GM10847 (cell line): ENCODE results near the gene SPARCL1.

Experiments used
- POLR2A ChIP-seq: IDR thresholded peaks from 2 replicates; pipeline ENCODE4 v1.6.1; 2011; ENCODE audit not compliant: insufficient read length; ENCODE audit errors: extremely low read depth

Gene SPARCL1

DNA sequence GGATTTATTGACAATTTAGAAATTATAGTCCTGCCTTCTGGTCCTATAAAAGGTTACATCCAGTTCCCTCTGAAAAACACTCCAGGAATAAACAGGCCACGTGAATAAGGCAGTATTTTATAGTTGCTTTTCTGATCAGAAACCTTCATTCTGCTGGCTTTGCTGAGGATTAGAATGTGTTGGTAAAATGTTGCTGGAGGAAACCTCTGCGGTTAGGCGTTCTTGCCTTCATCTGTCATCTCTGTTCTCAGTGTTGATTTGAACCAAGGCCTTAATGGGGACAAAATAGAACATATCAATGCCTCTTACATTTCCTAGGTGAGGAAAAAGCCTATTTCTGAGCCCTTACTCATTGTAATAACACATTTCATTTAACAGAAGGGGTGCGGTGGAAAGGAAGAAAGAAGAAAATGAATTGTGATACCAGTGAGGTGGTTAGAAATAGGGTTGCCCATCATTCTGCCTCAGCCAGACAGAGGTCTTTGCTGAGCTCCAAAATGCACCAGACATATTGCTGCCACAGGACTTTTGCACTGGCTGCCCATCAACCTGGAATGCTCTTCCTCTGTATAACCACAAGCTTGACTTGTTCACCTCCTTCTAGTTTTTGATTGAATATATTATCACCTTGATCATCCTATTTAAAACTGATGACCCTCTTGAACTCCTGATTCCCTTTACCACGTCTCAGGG is 18.0 kb upstream of the SPARCL1 start:
- TF ChIP-seq POLR2A, result no peak

DNA sequence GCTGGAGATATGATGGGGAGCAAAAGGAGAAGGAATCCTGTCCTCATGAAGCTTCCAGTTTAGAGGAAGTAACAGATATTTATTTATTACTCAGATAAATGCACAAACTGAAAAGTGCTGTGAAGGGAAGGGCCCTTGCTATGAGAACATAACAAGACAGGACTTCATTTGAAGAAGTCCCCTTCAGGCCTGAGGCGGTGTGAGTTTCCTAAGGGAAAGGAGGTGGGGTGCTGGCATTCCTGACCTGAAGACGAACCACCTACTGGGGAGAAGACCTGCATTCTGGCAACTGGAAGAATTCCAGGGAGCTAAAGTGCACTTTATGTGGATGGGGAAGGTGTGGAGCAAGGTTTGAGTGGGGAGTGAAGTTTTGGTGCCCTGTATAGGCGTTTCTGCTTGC is 15.9 kb upstream of the SPARCL1 start:
- no peak for TF ChIP-seq POLR2A

DNA sequence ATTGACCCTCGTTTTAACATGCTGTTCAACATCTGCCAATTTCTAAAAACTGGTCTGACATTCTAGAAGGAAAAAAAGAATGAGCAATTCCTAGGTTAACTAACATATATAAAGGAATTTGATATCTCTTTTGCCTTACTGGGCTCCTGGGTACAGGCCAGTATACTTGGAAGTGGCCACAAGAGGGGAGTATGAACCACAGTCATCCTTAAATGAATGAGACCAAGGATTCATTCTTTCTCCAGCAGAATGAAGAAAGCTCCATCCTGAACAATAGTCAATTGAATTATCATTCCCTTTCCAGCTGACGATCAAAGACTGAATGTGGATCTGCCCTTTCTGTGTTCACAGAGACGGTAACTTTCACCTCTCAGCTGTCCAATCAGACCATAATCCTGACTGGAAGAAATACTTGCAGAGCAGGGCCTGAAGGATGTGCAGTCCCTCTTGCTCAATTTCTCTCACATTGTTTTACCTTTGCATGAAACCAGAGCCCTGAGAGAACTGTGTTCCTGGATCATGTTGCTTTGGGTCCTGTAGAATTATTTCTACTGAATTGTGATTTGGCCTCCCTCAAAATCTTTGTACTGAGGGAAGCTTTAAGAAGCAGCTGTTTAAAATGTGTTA is 14.8 kb upstream of the SPARCL1 start:
- no peak for TF ChIP-seq POLR2A

DNA sequence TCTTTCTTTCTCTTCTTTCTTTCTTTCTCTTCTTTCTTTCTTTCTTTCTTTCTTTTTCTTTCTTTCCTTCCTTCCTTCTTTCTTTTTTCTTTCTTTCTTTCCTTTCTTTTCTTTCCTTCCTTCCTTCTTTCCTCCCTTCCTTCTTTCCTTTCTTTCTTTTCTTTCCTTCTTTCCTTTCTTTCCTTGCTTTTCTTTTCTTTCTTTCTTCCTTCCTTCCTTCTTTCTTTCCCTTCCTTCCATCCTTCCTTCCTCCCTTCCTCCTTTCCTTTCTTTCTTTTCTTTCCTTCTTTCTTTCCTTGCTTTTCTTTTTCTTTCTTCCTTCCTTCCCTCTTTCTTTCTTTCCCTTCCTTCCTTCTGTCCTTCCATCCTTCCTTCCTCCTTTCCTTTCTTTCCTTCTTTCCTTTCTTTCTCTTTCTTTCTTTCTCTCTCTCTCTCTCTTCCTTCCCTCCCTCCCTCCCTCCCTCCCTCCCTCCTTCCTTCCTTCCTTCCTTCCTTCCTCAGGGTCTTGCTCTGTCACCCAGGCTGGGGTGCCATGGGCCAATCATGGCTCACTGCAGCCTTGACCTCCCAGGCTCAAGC is 13.6 kb upstream of the SPARCL1 start:
- no peak for TF ChIP-seq POLR2A

DNA sequence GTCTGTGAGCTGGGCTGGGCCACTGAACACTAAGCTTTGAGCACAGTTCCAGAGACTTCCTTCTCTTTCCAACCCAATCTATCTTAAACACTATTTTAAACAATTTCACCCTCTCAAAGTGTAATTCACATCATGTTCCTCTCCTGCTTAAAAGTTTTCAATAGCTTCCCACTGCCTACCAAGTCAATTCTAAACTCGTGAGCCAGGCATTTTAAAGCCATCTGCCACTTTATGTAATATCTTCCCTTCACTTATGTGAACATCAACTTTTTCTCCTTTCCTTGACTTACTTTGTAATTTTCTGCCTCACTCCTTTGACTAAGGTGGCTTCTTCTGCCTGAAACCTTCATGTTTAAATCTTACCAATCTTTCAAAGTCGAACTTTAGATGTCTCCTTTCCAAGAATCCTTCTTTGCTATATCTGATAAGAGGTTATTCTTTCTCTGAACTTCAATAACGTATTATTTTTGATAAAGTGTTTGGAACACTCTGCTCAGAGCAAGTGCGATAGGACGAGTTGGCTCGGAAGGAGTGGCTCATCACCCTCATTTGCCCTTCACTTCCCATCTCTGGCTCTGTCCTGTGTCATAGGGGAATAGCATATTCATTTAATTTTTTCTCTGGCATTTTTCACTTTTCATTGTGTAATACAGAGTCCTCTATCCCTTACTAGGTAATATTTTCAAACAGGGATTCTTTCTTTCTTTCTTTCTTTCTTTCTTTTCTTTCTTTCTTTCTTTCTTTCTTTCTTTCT is 13.0 kb upstream of the SPARCL1 start:
- no peak for TF ChIP-seq POLR2A

DNA sequence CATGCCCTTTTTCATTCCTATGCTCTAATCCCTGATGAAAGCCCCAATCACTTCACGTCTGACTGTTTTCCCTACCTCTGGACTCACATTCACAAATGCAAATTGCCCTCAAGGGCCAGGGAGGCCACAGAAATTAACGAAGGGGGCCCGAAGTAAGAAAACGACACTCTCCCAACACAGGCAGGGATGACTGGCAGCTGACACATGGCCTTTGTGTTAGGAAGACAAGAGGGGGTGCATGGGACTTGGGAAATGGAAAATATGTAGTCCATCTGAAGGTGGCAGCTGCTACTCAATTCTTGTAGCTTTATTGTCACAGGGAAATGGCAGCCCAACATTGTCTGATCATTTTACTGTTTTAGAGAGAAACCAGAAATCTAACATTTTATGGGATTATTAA is 12.3 kb upstream of the SPARCL1 start:
- no peak for TF ChIP-seq POLR2A

DNA sequence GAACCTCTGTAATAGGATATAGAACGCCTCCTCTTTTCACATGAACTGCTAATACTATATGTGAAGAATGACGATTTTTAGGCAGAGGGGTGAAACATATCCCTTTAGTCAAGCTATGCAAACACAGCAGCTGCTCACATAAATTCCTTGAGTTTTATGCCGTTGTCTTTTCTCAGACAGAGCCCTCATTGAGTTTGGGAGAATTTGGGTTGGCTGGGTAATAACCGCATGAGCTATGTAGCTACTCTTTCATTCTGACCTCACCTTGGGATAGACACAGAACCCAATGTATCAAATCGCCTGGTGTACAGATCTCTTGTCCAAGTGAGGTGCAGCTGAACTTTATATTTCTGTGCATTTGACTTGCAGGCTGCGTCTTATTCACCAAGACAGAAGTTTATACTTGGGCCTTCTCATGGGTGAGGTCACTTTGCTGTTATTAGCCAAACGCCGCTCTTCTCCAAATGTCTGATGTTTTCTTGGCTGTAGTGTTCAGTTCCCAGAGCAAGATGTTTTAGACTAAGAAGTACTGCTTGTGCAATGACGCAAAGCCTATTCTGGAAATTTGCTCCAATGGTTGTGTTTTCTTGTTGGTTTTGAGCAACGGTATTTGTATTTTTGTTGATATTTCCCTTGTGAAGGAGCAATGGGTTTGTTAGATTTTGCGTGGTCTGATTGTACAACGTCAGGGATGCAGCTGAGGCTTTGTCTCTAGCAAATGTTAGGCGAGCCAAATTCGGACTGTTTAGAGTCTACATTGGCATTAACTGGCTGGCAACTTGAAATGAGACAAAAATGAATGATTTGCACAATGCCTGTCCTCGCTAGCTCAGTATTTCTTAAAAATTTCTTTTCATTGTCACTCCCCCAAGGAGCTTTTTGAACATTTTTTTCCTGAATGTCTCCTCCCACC is 11.2 kb upstream of the SPARCL1 start:
- no peak for TF ChIP-seq POLR2A

DNA sequence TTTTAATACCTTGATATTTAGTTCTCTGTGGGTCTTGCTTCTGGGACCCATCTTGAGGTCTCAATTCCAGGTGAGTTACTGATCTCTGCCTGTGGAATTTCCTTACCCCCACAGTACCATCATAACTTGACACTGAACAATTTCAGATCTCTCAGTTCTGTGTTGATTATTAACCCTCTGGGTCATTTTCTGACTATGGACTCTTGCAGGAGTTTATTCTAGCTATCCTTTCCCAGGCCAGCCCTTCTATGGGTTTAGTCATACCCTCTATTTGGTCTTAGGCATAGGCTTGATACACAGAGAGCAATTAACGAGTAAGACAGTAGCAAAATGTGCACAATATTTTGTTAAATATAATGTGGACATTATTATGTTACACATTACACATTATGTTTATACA is 3.7 kb upstream of the SPARCL1 start:
- no peak for TF ChIP-seq POLR2A

DNA sequence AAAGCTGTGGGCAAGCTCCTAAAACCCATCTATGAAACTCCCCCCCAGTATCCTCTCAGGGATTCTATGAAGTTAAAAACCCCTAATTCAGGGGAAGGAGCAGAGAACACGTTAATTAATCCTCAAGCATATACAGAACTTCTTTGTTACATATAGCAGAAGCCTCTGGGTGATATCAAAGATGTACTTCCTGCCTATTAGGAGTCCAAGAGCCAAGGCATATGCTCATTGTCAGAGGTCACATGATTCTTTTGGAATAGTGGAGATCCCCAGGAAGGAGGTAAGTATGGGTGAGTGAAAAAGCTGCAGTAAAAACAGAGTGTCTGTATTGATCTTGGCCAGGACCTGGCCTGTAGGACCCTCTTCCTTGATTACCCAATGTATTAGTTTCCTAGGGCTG is 2.9 kb upstream of the SPARCL1 start:
- TF ChIP-seq POLR2A, result no peak

DNA sequence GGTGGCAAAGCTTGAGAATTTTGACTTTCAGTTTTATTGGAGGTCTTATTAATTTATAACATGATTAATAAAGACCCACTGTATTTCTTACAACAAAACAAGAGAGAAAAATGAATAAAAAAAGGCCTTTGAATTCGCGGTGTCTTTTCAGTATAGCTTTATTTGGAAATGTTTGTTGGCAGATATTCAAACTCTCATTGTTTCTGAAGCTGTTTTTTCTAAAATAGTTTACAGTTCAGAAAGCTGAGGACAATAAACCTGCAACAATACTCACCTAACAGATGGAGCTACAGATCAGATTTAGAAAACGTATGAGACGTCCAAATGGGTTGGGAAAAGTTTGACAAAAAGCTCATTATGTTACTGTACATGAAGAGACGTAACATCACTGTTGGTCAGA is 2.4 kb upstream of the SPARCL1 start:
- TF ChIP-seq POLR2A, result no peak

DNA sequence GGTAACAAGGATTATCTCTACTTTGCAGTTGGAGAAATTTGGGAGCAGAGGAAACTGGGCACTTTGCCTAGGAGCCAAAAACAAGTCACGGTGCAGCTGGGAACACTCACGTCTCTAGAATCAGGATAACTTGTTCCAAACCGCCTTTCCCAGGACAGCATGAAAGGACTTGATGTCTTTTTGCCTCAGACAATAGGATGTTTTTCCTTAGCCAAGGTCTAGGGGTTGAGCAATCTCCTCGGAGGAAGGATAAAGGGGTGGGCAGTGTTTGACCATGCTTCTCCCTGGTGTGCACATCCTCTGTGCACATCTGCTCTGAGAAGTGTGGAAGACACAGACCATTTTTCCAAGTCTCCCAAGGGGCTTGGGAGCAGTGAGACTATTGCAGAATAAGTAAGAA is 1.7 kb upstream of the SPARCL1 start:
- no peak for TF ChIP-seq POLR2A

DNA sequence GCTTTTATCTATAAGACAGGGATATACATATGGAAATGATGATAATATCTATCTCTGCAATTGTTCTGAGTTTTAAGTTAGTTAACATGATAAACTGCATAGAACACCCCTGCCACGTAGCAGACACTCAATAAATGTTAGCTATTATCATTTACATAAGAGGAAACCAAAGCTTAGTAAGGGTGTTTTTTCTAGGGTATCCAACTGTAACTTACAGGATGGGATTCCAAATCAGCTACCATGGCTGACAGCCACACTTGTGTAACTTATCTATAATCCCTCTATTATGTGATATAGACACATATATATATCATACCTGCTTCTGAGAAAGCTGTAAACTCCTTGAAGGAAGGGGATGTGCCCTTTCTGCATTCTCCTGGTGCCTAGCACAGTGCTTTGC is 1.1 kb upstream of the SPARCL1 start:
- TF ChIP-seq POLR2A, result no peak

DNA sequence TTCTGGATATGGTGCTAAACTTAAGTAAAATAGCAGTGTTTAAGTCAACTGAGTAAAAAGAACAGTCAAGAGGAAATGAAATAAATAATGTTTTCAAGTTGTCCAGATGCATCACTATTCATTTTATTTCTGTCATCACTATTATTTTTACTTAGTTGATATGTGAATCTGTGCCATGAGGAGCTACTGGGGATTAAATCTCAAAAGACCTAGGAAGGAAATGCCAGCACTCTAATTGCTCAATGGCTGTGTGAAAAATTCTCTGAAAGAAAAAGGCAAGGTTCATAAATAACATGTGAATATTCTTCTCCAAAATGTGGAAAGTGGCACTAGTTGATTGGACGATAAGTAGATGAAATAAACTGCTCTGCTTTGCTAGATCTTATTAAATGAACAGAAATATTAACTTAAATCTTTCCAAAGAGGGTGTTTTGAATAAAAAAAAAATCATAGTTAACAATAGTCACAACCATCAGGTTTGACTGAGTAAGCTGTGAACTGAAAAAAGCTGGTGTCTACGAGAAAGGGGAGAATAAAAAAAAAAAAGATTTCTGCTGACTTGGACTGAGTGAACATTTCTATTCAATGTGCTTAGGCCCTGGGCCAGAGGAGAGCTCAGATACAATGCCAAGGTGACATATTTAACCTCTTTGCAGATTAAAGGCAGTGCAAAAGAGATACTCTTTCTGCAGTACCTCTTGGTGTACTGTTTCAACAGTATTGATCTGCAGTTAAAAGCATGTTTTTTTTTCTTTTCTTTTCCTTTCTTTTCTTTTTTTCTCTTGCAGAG is 1.6 kb downstream of the SPARCL1 start:
- TF ChIP-seq POLR2A, result no peak

DNA sequence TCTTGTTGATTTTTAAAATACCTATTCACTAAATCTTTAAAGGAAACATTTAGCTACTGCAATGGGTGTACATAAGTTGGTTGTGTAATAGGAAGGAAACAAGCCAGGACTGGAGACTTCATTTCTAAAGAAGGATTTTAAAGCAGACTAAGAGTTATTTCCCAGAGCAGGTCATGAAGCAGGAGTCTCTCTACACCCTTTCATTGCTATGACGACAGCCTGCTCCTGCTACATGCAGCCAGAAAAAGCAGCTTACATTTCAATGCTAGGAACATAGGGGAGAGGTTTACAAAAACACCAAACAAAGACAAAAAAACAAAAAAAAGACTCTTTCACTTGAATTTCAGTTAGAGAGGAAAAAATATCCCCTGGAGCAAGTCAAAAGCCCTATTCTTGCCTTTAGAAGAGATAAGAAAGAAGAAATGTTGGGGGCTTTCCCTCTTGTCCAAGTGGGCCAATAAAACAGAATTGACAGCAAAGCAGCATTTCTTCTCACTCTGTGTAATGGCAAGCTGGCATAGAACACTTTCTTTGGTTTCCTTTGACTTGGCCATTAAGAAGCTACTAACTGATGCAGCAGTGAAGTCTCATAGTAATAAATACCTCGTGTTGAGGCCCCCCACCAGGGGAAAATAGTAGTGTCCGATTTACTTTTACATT is 3.4 kb downstream of the SPARCL1 start:
- no peak for TF ChIP-seq POLR2A
